NB4 (cell line): Measurements from ENCODE around the gene JAZF1.

Source experiments
- DNase-seq: peaks from one replicate; pipeline ENCODE4 v3.0.0; 2010; ENCODE audit warnings: low read depth
- H3K4me3 ChIP-seq: one replicate; pipeline ENCODE4 v1.5.1; 2011; ENCODE audit warnings: mild to moderate bottlenecking, low read depth, low read length, moderate library complexity
- CTCF ChIP-seq: IDR thresholded peaks from one replicate; pipeline ENCODE4 v1.5.1; 2012; ENCODE audit warnings: low read depth, low read length
- MAX ChIP-seq: IDR thresholded peaks from 2 replicates; pipeline ENCODE4 v1.6.1; 2011; ENCODE audit warnings: low read depth, low read length
- MYC ChIP-seq: IDR thresholded peaks from 2 replicates; pipeline ENCODE4 v1.6.1; 2011; ENCODE audit warnings: low read depth, low read length
- POLR2A ChIP-seq: IDR thresholded peaks from 2 replicates; pipeline ENCODE4 v1.6.1; 2011; ENCODE audit warnings: mild to moderate bottlenecking; ENCODE audit not compliant: insufficient read length; ENCODE audit errors: extremely low read depth

Gene JAZF1

GRCh38 chr7:28170701-28171100 is 9.9 kb downstream of the JAZF1 start:
- DNase-seq: no peak
- TF ChIP-seq CTCF (no peak), MYC (no peak), MAX (no peak), POLR2A (no peak)
- no peak overlapping the region for H3K4me3 ChIP-seq

GRCh38 chr7:28169230-28169629 is 11.4 kb downstream of the JAZF1 start:
- DNase-seq: no peak
- no peak overlapping the region for H3K4me3 ChIP-seq
- TF ChIP-seq MYC (no peak), MAX (no peak), POLR2A (no peak), CTCF (no peak)

- no peak overlapping the region for H3K4me3 ChIP-seq
- TF ChIP-seq CTCF (no peak), MAX (no peak), MYC (no peak), POLR2A (no peak)
- no peak for DNase-seq
These were observed 12.0 kb downstream of the JAZF1 start for GRCh38 chr7:28168393-28169158.

- no peak for DNase-seq
These were observed 13.4 kb downstream of the JAZF1 start for GRCh38 chr7:28166982-28167715.

More at GRCh38 chr7:28166982-28167715, 13.4 kb downstream of the JAZF1 start:
- TF ChIP-seq POLR2A (no peak), MAX (no peak), CTCF (no peak), MYC (no peak)
- no peak overlapping the region for H3K4me3 ChIP-seq
